H1 (cell line): Measurements from ENCODE around the gene CNTN6. TPM values are rescaled to one million over a fixed set of nuclear protein-coding genes. Genes with fewer than 3 reads are reported as not detected.

Experiments
- CTCF ChIA-PET: fragments of 300-600 bp; sonication (Branson Sonifier 250); formaldehyde crosslinking; loops from one replicate; lab custom pipeline; 2021; ENCODE audit not compliant: partially characterized antibody; lab: Charles Lee
- POLR2A ChIA-PET: fragments of 300-600 bp; sonication (Branson Sonifier 250); formaldehyde crosslinking; loops from one replicate; lab custom pipeline; 2021; ENCODE audit warnings: inconsistent platforms; ENCODE audit not compliant: partially characterized antibody; lab: Charles Lee
- DNase-seq, 2 experiments: peaks; one replicate each; pipeline versions ENCODE4 v3.0.0 to v3.0.0-alpha.2; 2010 to 2022; ENCODE audit warnings: low spot score in 2 of 2, low read depth in 1 of 2, mixed read lengths in 1 of 2
- FAIRE-seq: peaks from 2 replicates; lab custom pipeline; 2011; peaks lifted over from hg19 to GRCh38; lab: Jason Lieb, UNC
- H2AFZ ChIP-seq: 2 replicates; pipeline ENCODE4 v1.8.1; 2012; ENCODE audit warnings: low read length, inconsistent platforms
- H2AK5ac ChIP-seq: 2 replicates; pipeline ENCODE4 v1.6.1; 2013; ENCODE audit warnings: low read depth, low read length
- H2BK120ac ChIP-seq: replicated peaks from 2 replicates; pipeline ENCODE3; 2013; ENCODE audit warnings: low read depth, low read length, inconsistent platforms
- H2BK12ac ChIP-seq: 2 replicates; pipeline ENCODE4 v1.6.1; 2013; ENCODE audit warnings: low read depth, low read length
- H2BK15ac ChIP-seq: 2 replicates; pipeline ENCODE4 v1.6.1; 2013; ENCODE audit warnings: low read length
- H2BK20ac ChIP-seq: 2 replicates; pipeline ENCODE4 v1.6.1; 2013; ENCODE audit warnings: low read length
- H2BK5ac ChIP-seq: 2 replicates; pipeline ENCODE4 v1.6.1; 2013; ENCODE audit warnings: low read depth, low read length
- H3K14ac ChIP-seq: 2 replicates; pipeline ENCODE4 v1.6.1; 2013; ENCODE audit warnings: inconsistent platforms; ENCODE audit not compliant: insufficient read length
- H3K18ac ChIP-seq: 2 replicates; pipeline ENCODE4 v1.6.1; 2013; ENCODE audit warnings: low read length; ENCODE audit errors: extremely low read depth
- H3K23ac ChIP-seq: 2 replicates; pipeline ENCODE4 v1.6.1; 2013; ENCODE audit warnings: inconsistent platforms; ENCODE audit not compliant: insufficient read length
- H3K23me2 ChIP-seq: 2 replicates; pipeline ENCODE4 v1.6.1; 2013; ENCODE audit warnings: low read depth, low read length
- H3K27ac ChIP-seq: 2 replicates; pipeline ENCODE4 v1.6.1; 2011; ENCODE audit warnings: low read depth, low read length, inconsistent platforms
- H3K27me3 ChIP-seq, 4 experiments: replicated peaks in 1 of 4; 1 replicate in 1 of 4; 2 replicates in 3 of 4; pipeline versions ENCODE4 v1.6.1 to v1.8.1; 2011 to 2013; ENCODE audit warnings: low read length in 3 of 4, mild to moderate bottlenecking in 3 of 4, inconsistent platforms in 2 of 4, mixed read lengths in 2 of 4, moderate library complexity in 1 of 4; ENCODE audit not compliant: control insufficient read depth in 3 of 4, insufficient read depth in 3 of 4; ENCODE audit errors: extremely low read depth in 1 of 4
- H3K36me3 ChIP-seq, 4 experiments: 2 replicates each; pipeline versions ENCODE4 v1.6.1 to v1.8.1; 2011 to 2013; ENCODE audit warnings: mild to moderate bottlenecking in 4 of 4, low read length in 3 of 4, moderate library complexity in 2 of 4, control low read depth in 1 of 4, inconsistent platforms in 1 of 4; ENCODE audit not compliant: insufficient read depth in 4 of 4, control insufficient read depth in 2 of 4
- H3K4ac ChIP-seq: replicated peaks from 2 replicates; pipeline ENCODE3; 2013; ENCODE audit warnings: low read length, low read depth, mixed read lengths, inconsistent platforms; ENCODE audit not compliant: insufficient read length
- H3K4me1 ChIP-seq, 4 experiments: replicated peaks in 1 of 4; 1 replicate in 1 of 4; 2 replicates in 3 of 4; pipeline versions ENCODE4 v1.6.1 to v1.8.1; 2011 to 2013; ENCODE audit warnings: low read length in 3 of 4, inconsistent platforms in 2 of 4, mixed read lengths in 1 of 4; ENCODE audit not compliant: insufficient read depth in 4 of 4, control insufficient read depth in 3 of 4
- H3K4me2 ChIP-seq, 2 experiments: 2 replicates each; pipeline versions ENCODE4 v1.6.1 to v1.8.1; 2011 to 2013; ENCODE audit warnings: low read depth in 2 of 2, low read length in 2 of 2, control low read depth in 1 of 2, inconsistent platforms in 1 of 2, mild to moderate bottlenecking in 1 of 2; ENCODE audit not compliant: insufficient read depth in 1 of 2
- H3K4me3 ChIP-seq, 4 experiments: fragments of 200-600, 300-600 bp in 1 of 4; sonication (generic), shearing (Covaris generic), sonication (Bioruptor Twin) in 1 of 4; 2 replicates each; pipeline versions ENCODE4 v1.5.1 to v1.8.1; 2011 to 2016; ENCODE audit warnings: low read length in 4 of 4, low read depth in 3 of 4, control low read depth in 2 of 4, inconsistent platforms in 2 of 4, mild to moderate bottlenecking in 2 of 4, mixed read lengths in 1 of 4, moderate library complexity in 1 of 4; ENCODE audit not compliant: insufficient read depth in 2 of 4; ENCODE audit errors: extremely low read depth in 1 of 4
- H3K56ac ChIP-seq: replicated peaks from 2 replicates; pipeline ENCODE3; 2013; ENCODE audit warnings: low read depth, mild to moderate bottlenecking, mixed read lengths, low read length, inconsistent platforms; ENCODE audit not compliant: insufficient read length
- H3K79me1 ChIP-seq: 2 replicates; pipeline ENCODE4 v1.6.1; 2013; ENCODE audit warnings: low read depth, low read length, control low read depth
- H3K79me2 ChIP-seq, 2 experiments: 2 replicates each; pipeline versions ENCODE4 v1.6.1 to v1.8.1; 2012 to 2013; ENCODE audit warnings: low read length in 2 of 2, mild to moderate bottlenecking in 2 of 2, inconsistent platforms in 1 of 2; ENCODE audit not compliant: insufficient read depth in 2 of 2, control insufficient read depth in 1 of 2
- H3K9ac ChIP-seq, 4 experiments: replicated peaks in 1 of 4; 1 replicate in 1 of 4; 2 replicates in 3 of 4; pipeline versions ENCODE4 v1.6.1 to v1.8.1; 2011 to 2013; ENCODE audit warnings: low read depth in 3 of 4, low read length in 3 of 4, control low read depth in 2 of 4, mild to moderate bottlenecking in 2 of 4, moderate library complexity in 2 of 4, inconsistent platforms in 1 of 4; ENCODE audit errors: extremely low read depth in 1 of 4
- H3K9me3 ChIP-seq, 2 experiments: 2 replicates each; pipeline versions ENCODE4 v1.6.1 to v1.8.1; 2012 to 2013; ENCODE audit warnings: mild to moderate bottlenecking in 2 of 2, moderate library complexity in 2 of 2, control low read depth in 1 of 2, inconsistent platforms in 1 of 2, low read depth in 1 of 2, low read length in 1 of 2, mixed read lengths in 1 of 2; ENCODE audit not compliant: insufficient read depth in 2 of 2
- H4K20me1 ChIP-seq, 2 experiments: replicated peaks in 1 of 2; 2 replicates each; pipeline versions ENCODE3 to v1.8.1; 2011 to 2013; ENCODE audit warnings: inconsistent platforms in 2 of 2, low read length in 2 of 2, mild to moderate bottlenecking in 1 of 2; ENCODE audit not compliant: insufficient read depth in 2 of 2, control insufficient read depth in 1 of 2
- H4K5ac ChIP-seq: 2 replicates; pipeline ENCODE4 v1.6.1; 2013; ENCODE audit warnings: low read length, low read depth, mixed read lengths, inconsistent platforms; ENCODE audit not compliant: insufficient read length
- H4K8ac ChIP-seq: 2 replicates; pipeline ENCODE4 v1.8.0; 2013; ENCODE audit warnings: mild to moderate bottlenecking, moderate library complexity, low read length, inconsistent platforms; ENCODE audit not compliant: insufficient read depth; ENCODE audit errors: extremely low read depth
- H4K91ac ChIP-seq: replicated peaks from 2 replicates; pipeline ENCODE3; 2013; ENCODE audit warnings: low read length, mixed read lengths, inconsistent platforms; ENCODE audit not compliant: insufficient read length
- CHD2 ChIP-seq: IDR thresholded peaks from 2 replicates; pipeline ENCODE4 v1.6.1; 2012; ENCODE audit warnings: low read length, improper control_type of control experiment
- CREB1 ChIP-seq: IDR thresholded peaks from 2 replicates; pipeline ENCODE4 v1.6.1; 2012; ENCODE audit warnings: inconsistent platforms
- EP300 ChIP-seq, 2 experiments: IDR thresholded peaks; 1 replicate in 1 of 2; 2 replicates in 1 of 2; pipeline ENCODE4 v1.6.1; 2011 to 2012; ENCODE audit warnings: low read depth in 2 of 2, low read length in 2 of 2, mild to moderate bottlenecking in 2 of 2, borderline replicate concordance in 1 of 2, inconsistent platforms in 1 of 2, moderate library complexity in 1 of 2
- HDAC2 ChIP-seq, 2 experiments: fragments of 300-600 bp in 1 of 2; sonication (generic) in 1 of 2; IDR thresholded peaks; 2 replicates each; pipeline ENCODE4 v1.6.1; 2011 to 2012; ENCODE audit warnings: low read depth in 2 of 2, low read length in 2 of 2, mild to moderate bottlenecking in 2 of 2, moderate library complexity in 2 of 2, borderline replicate concordance in 1 of 2, inconsistent platforms in 1 of 2
- JUN ChIP-seq: IDR thresholded peaks from 2 replicates; pipeline ENCODE4 v1.6.1; 2011; ENCODE audit warnings: low read depth, mild to moderate bottlenecking, improper control_type of control experiment, low read length
- KDM1A ChIP-seq: fragments of 200-600, 300-600 bp; sonication (generic); IDR thresholded peaks from 2 replicates; pipeline ENCODE4 v1.7.1; 2016; ENCODE audit warnings: mild to moderate bottlenecking, low read length, borderline replicate concordance
- KDM4A ChIP-seq: IDR thresholded peaks from one replicate; pipeline ENCODE4 v1.7.1; 2012; ENCODE audit warnings: low read depth, mild to moderate bottlenecking, moderate library complexity, low read length, inconsistent platforms; ENCODE audit not compliant: severe bottlenecking
- NRF1 ChIP-seq: IDR thresholded peaks from 2 replicates; pipeline ENCODE4 v1.6.1; 2011; ENCODE audit warnings: mild to moderate bottlenecking, low read depth, low read length, improper control_type of control experiment
- RXRA ChIP-seq: IDR thresholded peaks from 2 replicates; pipeline ENCODE4 v1.6.1; 2011; ENCODE audit warnings: low read depth, mild to moderate bottlenecking, low read length, moderate library complexity; ENCODE audit not compliant: insufficient read depth
- SP1 ChIP-seq: IDR thresholded peaks from 2 replicates; pipeline ENCODE4 v1.6.1; 2011; ENCODE audit warnings: low read depth, low read length
- SUZ12 ChIP-seq: fragments of 200-600 bp; sonication (generic); IDR thresholded peaks from 2 replicates; pipeline ENCODE4 v1.6.1; 2012; ENCODE audit warnings: mild to moderate bottlenecking, inconsistent platforms, low read length, moderate library complexity, mixed read lengths
- polyA plus RNA-seq, 7 experiments: library from polyadenylated mRNA; depleted of rRNA in 3 of 7; stranded (reverse) in 5 of 7; unstranded in 2 of 7; fragments of >200 nt in 5 of 7; fragments of 200-250 nt in 2 of 7; gene quantifications; 1 replicate in 5 of 7; 2 replicates in 1 of 7; 4 replicates in 1 of 7; pipeline versions ENCODE4 v1.2.1 to v1.2.3, GENCODE V29; 2011 to 2013; ENCODE audit warnings: missing spikeins in 2 of 7, mixed read lengths in 2 of 7
- total RNA-seq: library from RNA; stranded (reverse); fragmentation: NEBNext Ultra II Directional; extraction: Animal tissue kit (Norgen Biotek cat#: 25700); gene quantifications from 2 replicates; pipeline ENCODE4 v1.2.1, GENCODE V29; 2021
- TF ChIP-seq, protein P1 (sequence below): IDR thresholded peaks from 2 replicates; pipeline ENCODE4 v1.6.1; 2011; ENCODE audit warnings: low read depth, mild to moderate bottlenecking, low read length; ENCODE audit not compliant: insufficient read depth

Gene CNTN6
- total and polyA plus RNA-seq, 2 of the 8 experiments (the other 6 are each of a cell fraction or from before 2014, with no cell fraction given) = not detected

DNA sequence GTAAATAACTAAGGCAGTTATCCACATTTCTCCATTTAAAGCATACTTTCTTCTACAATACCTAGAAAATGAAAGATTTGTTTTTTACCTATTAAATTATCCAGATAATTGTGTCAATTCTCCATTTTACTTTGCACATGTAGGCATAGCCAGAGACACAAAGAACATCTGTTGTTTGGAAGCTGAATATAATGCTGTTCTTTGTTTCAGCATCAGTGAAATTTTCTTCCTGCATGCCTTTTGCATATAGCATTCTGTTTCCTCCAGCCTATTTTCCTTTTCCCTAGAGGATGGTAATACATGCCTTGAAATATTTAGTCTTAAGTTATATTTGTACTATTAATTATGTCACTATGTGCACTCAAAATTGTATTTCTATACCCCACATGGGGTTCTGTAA, 233.7 kb downstream of the CNTN6 start:
- Histone ChIP-seq H3K9me3 (no peaks in the 10 kb centered on the region), H3K4me1 (peaks cover 0 to 3% (median 0%) of the 10 kb centered on the region in 4 experiments; a peak in 1 of 7 replicates), H2BK120ac (no peak overlapping the region), H2BK20ac (no peak overlapping the region), H3K4me2 (no peak overlapping the region), H3K79me2 (no peaks in the 10 kb centered on the region), H3K18ac (no peak overlapping the region), H4K5ac (no peak overlapping the region), H3K9ac (no peak overlapping the region), H3K56ac (no peak overlapping the region), H4K8ac (no peak overlapping the region), H2BK12ac (no peak overlapping the region), H4K91ac (no peak overlapping the region), H2AFZ (no peak overlapping the region), H3K36me3 (no peaks in the 10 kb centered on the region), H3K23me2 (no peaks in the 10 kb centered on the region), H3K27me3 (no peaks in the 10 kb centered on the region), H3K14ac (no peak overlapping the region), H2BK5ac (no peak overlapping the region), H3K4me3 (no peak overlapping the region), H3K23ac (no peak overlapping the region), H2BK15ac (no peak overlapping the region), H3K79me1 (no peaks in the 10 kb centered on the region), H3K27ac (no peak overlapping the region), H2AK5ac (no peak overlapping the region), H3K4ac (no peak overlapping the region), H4K20me1 (no peaks in the 10 kb centered on the region)
- DNase-seq (no peak), FAIRE-seq (no peak)
- ChIA-PET POLR2A (no interaction called here), CTCF (no interaction called here)
- no peak for TF ChIP-seq NRF1
- TF ChIP-seq HDAC2 (IDR thresholded peaks at IDR 0.05; ENCODE audit: borderline replicate concordance in 1 of 2, low read depth in 2 of 2, low read length in 2 of 2) = no peak
- no peak for TF ChIP-seq SP1
- TF ChIP-seq, protein P1, sequence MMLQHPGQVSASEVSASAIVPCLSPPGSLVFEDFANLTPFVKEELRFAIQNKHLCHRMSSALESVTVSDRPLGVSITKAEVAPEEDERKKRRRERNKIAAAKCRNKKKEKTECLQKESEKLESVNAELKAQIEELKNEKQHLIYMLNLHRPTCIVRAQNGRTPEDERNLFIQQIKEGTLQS = no peak
- TF ChIP-seq KDM1A = no peak
- no peak for TF ChIP-seq RXRA
- TF ChIP-seq CREB1 = no peak
- no peak for TF ChIP-seq SUZ12
- no peak for TF ChIP-seq CHD2
- TF ChIP-seq EP300 (IDR thresholded peaks at IDR 0.05; ENCODE audit: borderline replicate concordance in 1 of 2, low read depth in 2 of 2, low read length in 2 of 2) = no peak
- TF ChIP-seq JUN = no peak
- TF ChIP-seq KDM4A = no peak
